Cardiac fibroblast (primary cell): Measurements from ENCODE around the gene ZHX3.

Source experiments
- DNase-seq, 2 donors: peaks; one replicate each; pipeline versions ENCODE4 v3.0.0 to v3.0.0-alpha.2; 2010; ENCODE audit warnings: low read depth in 2 of 2
- H3K4me3 ChIP-seq, 2 donors: replicated peaks in 1 of 2; 1 replicate in 1 of 2; 2 replicates in 1 of 2; pipeline ENCODE4 v1.5.1; 2011; ENCODE audit warnings: low read depth in 2 of 2, low read length in 2 of 2, mild to moderate bottlenecking in 2 of 2, moderate library complexity in 1 of 2
- CTCF ChIP-seq: IDR thresholded peaks from one replicate; pipeline ENCODE4 v1.5.1; 2011; ENCODE audit warnings: low read depth, mild to moderate bottlenecking, low read length, inconsistent platforms

ZHX3 gene

GRCh38 chr20:41276317-41276751 is 41.2 kb downstream of the ZHX3 start:
- H3K4me3 ChIP-seq = no peak overlapping the region
- DNase-seq = peak in 1 of 2 donors; percentile 35
- TF ChIP-seq CTCF = no peak

GRCh38 chr20:41275301-41275731 is 42.2 kb downstream of the ZHX3 start:
- peak in 1 of 2 donors; percentile 65 for DNase-seq
- no peak for TF ChIP-seq CTCF
- no peak overlapping the region for H3K4me3 ChIP-seq

- no peak overlapping the region for H3K4me3 ChIP-seq
- DNase-seq = no peak
- TF ChIP-seq CTCF = no peak
Observed at GRCh38 chr20:41274152-41274551, 43.4 kb downstream of the ZHX3 start.

GRCh38 chr20:41273445-41273844 is 44.1 kb downstream of the ZHX3 start:
- no peak for DNase-seq
- H3K4me3 ChIP-seq = no peak overlapping the region
- TF ChIP-seq CTCF = no peak

- no peak for TF ChIP-seq CTCF
- no peak overlapping the region for H3K4me3 ChIP-seq
- DNase-seq = no peak
Observed at GRCh38 chr20:41272339-41272738, 45.2 kb downstream of the ZHX3 start.

- TF ChIP-seq CTCF = no peak
Observed at GRCh38 chr20:41268917-41269652, 48.4 kb downstream of the ZHX3 start.

GRCh38 chr20:41268402-41268801 is 49.1 kb downstream of the ZHX3 start:
- DNase-seq = no peak
- no peak overlapping the region for H3K4me3 ChIP-seq
- TF ChIP-seq CTCF = no peak

More at GRCh38 chr20:41268917-41269652, 48.4 kb downstream of the ZHX3 start:
- no peak overlapping the region for H3K4me3 ChIP-seq
- no peak for DNase-seq
